ENCODE results near the gene VWF.

DNA sequence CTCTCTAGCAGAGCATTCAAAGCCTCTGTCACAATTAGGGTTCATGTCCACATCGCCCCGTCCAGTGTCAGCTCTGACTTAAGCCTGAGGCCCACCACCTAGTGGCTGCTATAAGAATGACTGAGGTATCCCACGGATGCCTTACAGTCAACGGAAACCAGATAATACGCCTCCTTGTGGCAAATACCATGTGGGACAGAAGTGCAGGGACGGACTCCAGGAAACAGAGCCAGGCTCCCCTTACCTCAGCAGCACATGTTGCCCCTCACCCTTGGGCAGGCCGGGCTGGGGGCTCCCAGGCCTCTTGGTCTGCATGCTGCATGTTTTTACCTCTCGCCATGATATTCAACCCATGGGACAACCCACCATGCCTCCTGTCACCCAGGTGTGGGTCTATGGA is 86.3 kb downstream of the VWF start:
- TF ChIP-seq, protein P1, sequence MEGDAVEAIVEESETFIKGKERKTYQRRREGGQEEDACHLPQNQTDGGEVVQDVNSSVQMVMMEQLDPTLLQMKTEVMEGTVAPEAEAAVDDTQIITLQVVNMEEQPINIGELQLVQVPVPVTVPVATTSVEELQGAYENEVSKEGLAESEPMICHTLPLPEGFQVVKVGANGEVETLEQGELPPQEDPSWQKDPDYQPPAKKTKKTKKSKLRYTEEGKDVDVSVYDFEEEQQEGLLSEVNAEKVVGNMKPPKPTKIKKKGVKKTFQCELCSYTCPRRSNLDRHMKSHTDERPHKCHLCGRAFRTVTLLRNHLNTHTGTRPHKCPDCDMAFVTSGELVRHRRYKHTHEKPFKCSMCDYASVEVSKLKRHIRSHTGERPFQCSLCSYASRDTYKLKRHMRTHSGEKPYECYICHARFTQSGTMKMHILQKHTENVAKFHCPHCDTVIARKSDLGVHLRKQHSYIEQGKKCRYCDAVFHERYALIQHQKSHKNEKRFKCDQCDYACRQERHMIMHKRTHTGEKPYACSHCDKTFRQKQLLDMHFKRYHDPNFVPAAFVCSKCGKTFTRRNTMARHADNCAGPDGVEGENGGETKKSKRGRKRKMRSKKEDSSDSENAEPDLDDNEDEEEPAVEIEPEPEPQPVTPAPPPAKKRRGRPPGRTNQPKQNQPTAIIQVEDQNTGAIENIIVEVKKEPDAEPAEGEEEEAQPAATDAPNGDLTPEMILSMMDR (conservative IDR thresholded peaks at IDR 0.05): peak; percentile 92
- no peak for TF ChIP-seq EZH2 (IDR thresholded peaks at IDR 0.05; ENCODE audit: low read depth)

All from PC-9 (cell line).